ENCODE results near the gene SPATA31A5.
"Not testable (repeated sequence)": the region's sequence is repeated elsewhere in the genome, so short reads cannot be mapped to it uniquely, and the experiment has no call there.

Gene SPATA31A5

DNA sequence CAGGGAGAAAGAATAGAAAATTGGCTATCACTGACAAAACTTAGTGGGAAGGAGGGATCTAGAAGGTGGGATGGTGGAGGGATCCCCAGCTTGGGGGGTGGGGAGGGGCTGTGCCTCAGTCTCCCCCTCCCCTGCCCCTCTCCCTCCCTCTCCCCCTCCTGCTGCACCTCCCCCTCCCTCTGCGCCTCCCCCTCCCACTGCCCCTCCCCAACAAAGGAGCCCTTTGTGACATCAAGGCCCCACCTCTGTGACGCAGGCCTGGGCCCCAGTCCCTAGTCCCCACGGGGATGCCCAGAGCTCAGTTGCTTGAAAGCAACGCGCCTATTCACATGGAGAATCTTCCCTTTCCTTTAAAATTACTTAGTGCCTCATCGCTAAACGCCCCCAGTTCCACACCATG lies at the start of gene SPATA31A5:
Gene SPATA31A5, plus strand, starts transcription at position 301 of the 400 bp plus-strand sequence. Its CDS starts 29 bp downstream, at position 330.
- not testable (repeated sequence) for DNase-seq (ENCODE audit: low spot score)

DNA sequence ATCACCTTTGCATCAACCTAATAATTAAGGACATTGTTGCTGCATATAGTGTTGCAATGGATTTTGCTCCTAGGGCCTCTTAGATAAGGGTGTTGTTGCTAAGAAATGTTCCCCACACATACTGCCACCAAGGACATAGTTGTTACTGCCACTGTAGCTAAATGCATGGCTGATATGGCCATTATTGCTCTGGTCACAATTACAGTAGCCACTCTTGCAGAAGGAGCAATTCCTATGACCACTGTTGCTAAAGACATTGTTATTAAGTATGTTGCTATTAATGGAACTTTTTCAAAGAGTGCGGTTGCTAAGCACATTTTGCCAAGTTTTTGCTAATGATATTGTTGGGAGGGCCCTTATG lies 48.8 kb downstream of the SPATA31A5 start:
- not testable (repeated sequence) for DNase-seq (ENCODE audit: low spot score)

DNA sequence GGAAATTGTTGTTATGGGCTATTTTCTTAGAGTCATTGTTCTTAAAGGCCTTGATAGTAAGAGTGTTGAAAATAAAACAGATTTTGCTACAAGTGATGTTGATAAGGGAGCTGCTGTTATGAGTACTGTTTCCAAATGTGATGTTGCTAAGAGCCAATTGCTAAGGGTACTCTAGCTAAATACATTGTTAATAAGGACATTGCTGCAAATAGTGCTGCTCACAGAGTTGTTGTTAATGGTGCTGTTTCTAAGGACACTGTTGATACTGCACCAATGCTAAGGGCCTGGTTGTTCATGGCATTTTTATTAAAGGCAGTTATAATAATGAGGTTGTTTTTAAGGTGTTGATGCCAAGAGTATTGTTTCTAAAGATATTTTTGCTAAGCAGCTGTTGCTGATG lies 52.2 kb downstream of the SPATA31A5 start:
- not testable (repeated sequence) for DNase-seq (ENCODE audit: low spot score)
